GM23338 (cell line): ENCODE data around the gene PPP1R14B. TPM values are rescaled to one million over a fixed set of nuclear protein-coding genes. Genes with fewer than 3 reads are reported as not detected.
A peak's percentile ranks its signal among the peaks of the same experiment; 100 is the strongest.

ENCODE experiments used
- ATAC-seq: fragments of 200-7000 bp; cut with Tn5 transposase; 3 replicates; pipeline ENCODE4 v1.9.1; 2020
- DNase-seq: peaks from one replicate; pipeline ENCODE4 v3.0.0-alpha.2; 2015; ENCODE audit warnings: low spot score
- H2AFZ ChIP-seq: fragments of 200-600 bp; sonication (generic); 2 replicates; pipeline ENCODE4 v1.8.0; 2016; ENCODE audit warnings: antibody characterized with exemption, mild to moderate bottlenecking, moderate library complexity
- H3F3A ChIP-seq: fragments of 200-600 bp; sonication (generic); replicated peaks from 2 replicates; pipeline ENCODE4 v1.8.0; 2017; ENCODE audit warnings: antibody characterized with exemption, mixed run types, low read depth
- H3K27ac ChIP-seq: fragments of 200-600 bp; sonication (generic); 2 replicates; pipeline ENCODE4 v1.6.1; 2016; ENCODE audit warnings: low read depth
- H3K27me3 ChIP-seq: fragments of 200-600 bp; sonication (generic); 2 replicates; pipeline ENCODE4 v1.8.0; 2016; ENCODE audit warnings: mild to moderate bottlenecking, mixed run types, moderate library complexity; ENCODE audit not compliant: insufficient read depth
- H3K36me3 ChIP-seq: fragments of 200-600 bp; sonication (generic); 2 replicates; pipeline ENCODE4 v1.8.0; 2016; ENCODE audit warnings: mild to moderate bottlenecking; ENCODE audit not compliant: insufficient read depth
- H3K4me1 ChIP-seq: fragments of 200-600 bp; sonication (generic); 2 replicates; pipeline ENCODE4 v1.8.0; 2016; ENCODE audit warnings: mild to moderate bottlenecking, moderate library complexity; ENCODE audit not compliant: insufficient read depth
- H3K4me2 ChIP-seq: fragments of 200-600 bp; sonication (generic); 2 replicates; pipeline ENCODE4 v1.7.1; 2017; ENCODE audit warnings: mixed run types
- H3K4me3 ChIP-seq: fragments of 200-600 bp; sonication (generic); 2 replicates; pipeline ENCODE4 v1.6.1; 2016; ENCODE audit warnings: mixed run types
- H3K79me2 ChIP-seq: fragments of 200-600 bp; sonication (generic); replicated peaks from 2 replicates; pipeline ENCODE4 v1.8.0; 2017; ENCODE audit warnings: mild to moderate bottlenecking; ENCODE audit not compliant: insufficient read depth
- H3K9me2 ChIP-seq: fragments of 200-600 bp; sonication (generic); 2 replicates; pipeline ENCODE4 v1.8.0; 2017; ENCODE audit not compliant: insufficient read depth
- H4K20me1 ChIP-seq: fragments of 200-600 bp; sonication (generic); replicated peaks from 2 replicates; pipeline ENCODE4 v1.8.0; 2017; ENCODE audit warnings: mild to moderate bottlenecking; ENCODE audit not compliant: insufficient read depth
- H3K27ac Mint-ChIP-seq: 2 replicates; pipeline ENCODE4 v1.8.0; 2020; ENCODE audit warnings: inconsistent platforms, mild to moderate bottlenecking, moderate library complexity, mixed read lengths
- H3K27me3 Mint-ChIP-seq: 3 replicates; pipeline ENCODE4 v1.8.0; 2022; ENCODE audit warnings: low read depth, mild to moderate bottlenecking, moderate library complexity, mixed read lengths, inconsistent platforms; ENCODE audit not compliant: insufficient read depth, poor library complexity
- H3K36me3 Mint-ChIP-seq: 3 replicates; pipeline ENCODE4 v1.8.0; 2021; ENCODE audit warnings: low read depth, mild to moderate bottlenecking, inconsistent platforms, moderate library complexity, mixed read lengths
- H3K4me1 Mint-ChIP-seq: 3 replicates; pipeline ENCODE4 v1.8.0; 2020; ENCODE audit warnings: mild to moderate bottlenecking, inconsistent platforms, mixed read lengths
- H3K4me3 Mint-ChIP-seq: 3 replicates; pipeline ENCODE4 v1.8.0; 2021; ENCODE audit warnings: moderate library complexity, mild to moderate bottlenecking, inconsistent platforms, mixed read lengths
- H3K9me3 Mint-ChIP-seq: 3 replicates; pipeline ENCODE4 v1.8.0; 2020; ENCODE audit warnings: moderate library complexity, mild to moderate bottlenecking, inconsistent platforms, mixed read lengths
- CREB1 ChIP-seq: fragments of 250-450 bp; sonication (Bioruptor Pico); IDR thresholded peaks from 2 replicates; pipeline ENCODE4 v1.5.0; 2020; ENCODE audit warnings: low read depth, mild to moderate bottlenecking, moderate library complexity
- EZH2phosphoT487 ChIP-seq: fragments of 200-600 bp; sonication (generic); IDR thresholded peaks from one replicate; pipeline ENCODE4 v1.8.1; 2018; ENCODE audit warnings: antibody characterized with exemption; ENCODE audit not compliant: unreplicated experiment
- JUNB ChIP-seq: IDR thresholded peaks from one replicate; pipeline ENCODE4 v1.6.1; 2016; ENCODE audit warnings: antibody characterized with exemption; ENCODE audit not compliant: unreplicated experiment
- NANOG ChIP-seq: IDR thresholded peaks from 2 replicates; pipeline ENCODE4 v1.6.1; 2016; ENCODE audit warnings: antibody characterized with exemption, borderline replicate concordance
- POLR2AphosphoS5 ChIP-seq: IDR thresholded peaks from 2 replicates; pipeline ENCODE4 v1.6.1; 2016; ENCODE audit warnings: antibody characterized with exemption, low read depth
- STAT1 ChIP-seq: IDR thresholded peaks from one replicate; pipeline ENCODE4 v1.6.1; 2016; ENCODE audit warnings: antibody characterized with exemption; ENCODE audit not compliant: unreplicated experiment
- ZNF114 ChIP-seq: fragments of 250-450 bp; sonication (Bioruptor Pico); IDR thresholded peaks from 2 replicates; pipeline ENCODE4 v1.5.0; 2020; ENCODE audit warnings: mild to moderate bottlenecking, moderate library complexity
- ZNF331 ChIP-seq: fragments of 250-450 bp; sonication (Bioruptor Pico); IDR thresholded peaks from 2 replicates; pipeline ENCODE4 v1.5.0; 2020; ENCODE audit warnings: low read depth, mild to moderate bottlenecking, moderate library complexity
- polyA plus RNA-seq: library from polyadenylated mRNA; unstranded; fragments of >200 nt; fragmentation: Nextera tagmentation; extraction: Ambion mirVana; gene quantifications from 2 replicates; pipeline ENCODE4 v1.2.1, GENCODE V29; 2016
- total RNA-seq: library from RNA; depleted of rRNA; stranded (reverse); fragments of >200 nt; shearing (Covaris generic); gene quantifications from 2 replicates; pipeline ENCODE4 v1.2.3, GENCODE V29; 2014
- TF ChIP-seq, protein P1 (sequence below): IDR thresholded peaks from 2 replicates; pipeline ENCODE4 v1.6.1; 2016; ENCODE audit warnings: antibody characterized with exemption
- TF ChIP-seq, protein P2 (sequence below): IDR thresholded peaks from one replicate; pipeline ENCODE4 v1.6.1; 2018; ENCODE audit warnings: antibody characterized with exemption; ENCODE audit not compliant: unreplicated experiment

Gene PPP1R14B
- total and polyA plus RNA-seq, 2 experiments from 2014 or later, result 250 to 315 TPM

DNA sequence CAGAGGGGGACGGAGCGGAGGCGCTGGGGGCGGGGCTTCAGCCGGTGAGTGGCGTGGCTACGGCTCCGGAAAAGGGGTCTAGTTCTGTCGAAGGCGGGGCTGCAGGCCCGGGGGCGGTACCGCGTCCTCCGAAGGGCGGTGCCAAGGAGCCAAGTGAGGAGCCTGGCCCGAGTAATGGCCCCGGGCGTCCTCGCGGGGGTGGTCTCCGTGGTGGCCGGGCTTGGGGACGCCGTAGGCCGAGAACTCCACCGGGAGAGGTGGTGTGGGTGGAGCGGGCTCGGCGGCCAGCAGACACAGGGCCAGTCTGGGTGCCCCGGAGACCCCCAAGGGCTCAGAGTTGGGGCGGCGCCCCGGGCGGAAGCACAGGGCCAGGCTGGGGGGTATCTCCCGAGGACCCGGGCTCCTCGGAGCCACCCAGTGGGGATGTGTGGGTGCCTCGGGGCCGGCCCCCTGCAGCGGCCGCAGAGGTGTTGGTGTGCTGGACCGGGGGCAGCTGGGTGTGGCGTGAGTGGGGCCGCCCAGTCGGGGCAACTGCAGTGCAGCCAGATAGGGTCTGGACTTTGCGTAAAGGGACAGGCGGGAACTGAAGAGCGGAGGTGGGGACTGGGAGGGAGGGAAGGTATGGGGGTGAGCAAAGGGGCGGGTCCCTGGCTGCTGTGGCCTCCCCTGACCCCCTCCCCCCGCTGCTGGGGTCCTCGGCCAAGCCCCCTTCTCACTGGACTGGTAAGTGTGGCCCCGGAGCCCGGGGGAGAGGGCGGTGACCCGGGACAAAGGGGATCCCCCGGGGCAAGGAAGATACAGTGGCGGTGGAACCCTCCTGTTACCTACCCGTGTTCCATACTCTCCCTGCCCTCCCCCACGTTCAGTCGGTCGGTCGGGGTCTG lies 5.0 kb downstream of the PPP1R14B start:
- TF ChIP-seq STAT1 (no peak), POLR2AphosphoS5 (peak; percentile 67; the same call in 1 of the 2 replicates)
- TF ChIP-seq, protein P1, sequence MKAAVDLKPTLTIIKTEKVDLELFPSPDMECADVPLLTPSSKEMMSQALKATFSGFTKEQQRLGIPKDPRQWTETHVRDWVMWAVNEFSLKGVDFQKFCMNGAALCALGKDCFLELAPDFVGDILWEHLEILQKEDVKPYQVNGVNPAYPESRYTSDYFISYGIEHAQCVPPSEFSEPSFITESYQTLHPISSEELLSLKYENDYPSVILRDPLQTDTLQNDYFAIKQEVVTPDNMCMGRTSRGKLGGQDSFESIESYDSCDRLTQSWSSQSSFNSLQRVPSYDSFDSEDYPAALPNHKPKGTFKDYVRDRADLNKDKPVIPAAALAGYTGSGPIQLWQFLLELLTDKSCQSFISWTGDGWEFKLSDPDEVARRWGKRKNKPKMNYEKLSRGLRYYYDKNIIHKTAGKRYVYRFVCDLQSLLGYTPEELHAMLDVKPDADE, result 0 out of 2 replicates have a peak, but pooled peaks have one; percentile 10
- no peak overlapping the region for H2AFZ ChIP-seq
- peaks cover 26% of the 10 kb centered on the region for H3K79me2 ChIP-seq
- H3K36me3 Mint-ChIP-seq, result peaks cover 24% of the 10 kb centered on the region
- peak overlapping the region; percentile 97 for H3K4me3 ChIP-seq
- DNase-seq (peak; percentile 99), ATAC-seq (peak; percentile 72)
- H3K27me3 ChIP-seq, result no peaks in the 10 kb centered on the region
- H3K36me3 ChIP-seq, result no peaks in the 10 kb centered on the region
- peak overlapping the region; percentile 98 for H3K27ac Mint-ChIP-seq
- H3K27me3 Mint-ChIP-seq, result peaks cover 28% of the 10 kb centered on the region
- H3K4me1 ChIP-seq, result peaks cover 17% of the 10 kb centered on the region; the same call in 1 of the 2 replicates
- no peaks in the 10 kb centered on the region; the same call in 1 of the 2 replicates for H4K20me1 ChIP-seq
- H3F3A ChIP-seq, result peaks cover 28% of the 10 kb centered on the region
- H3K9me2 ChIP-seq, result no peaks in the 10 kb centered on the region
- H3K4me2 ChIP-seq, result peak overlapping the region; percentile 96
- peak overlapping the region; percentile 86; the same call in 1 of the 2 replicates for H3K27ac ChIP-seq
- H3K9me3 Mint-ChIP-seq, result no peaks in the 10 kb centered on the region
- H3K4me1 Mint-ChIP-seq, result peaks cover 27% of the 10 kb centered on the region
- peak overlapping the region; percentile 93 for H3K4me3 Mint-ChIP-seq

DNA sequence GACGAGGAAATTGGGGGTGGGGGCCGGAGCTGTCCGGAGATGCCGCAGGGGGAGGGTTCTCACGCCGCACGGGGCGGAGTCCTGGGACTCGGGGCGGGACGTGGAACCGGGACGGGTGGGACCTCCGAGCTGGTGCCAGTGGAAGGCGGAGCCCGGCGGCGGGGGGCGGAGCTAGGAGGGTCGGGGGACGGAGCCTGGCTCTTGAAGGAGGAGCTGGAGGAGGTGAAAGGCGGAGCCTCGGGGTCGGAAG lies 5.6 kb downstream of the PPP1R14B start:
- Histone ChIP-seq H3K4me1 (peaks cover 17% of the 10 kb centered on the region; the same call in 1 of the 2 replicates), H4K20me1 (no peaks in the 10 kb centered on the region; the same call in 1 of the 2 replicates), H3K4me2 (peak overlapping the region; percentile 96), H3K36me3 (no peaks in the 10 kb centered on the region), H3K4me3 (peak overlapping the region; percentile 97), H3K79me2 (peaks cover 25% of the 10 kb centered on the region), H2AFZ (no peak overlapping the region; the same call in 1 of the 2 replicates), H3K27me3 (no peaks in the 10 kb centered on the region), H3K27ac (peak overlapping the region; percentile 94; the same call in 1 of the 2 replicates), H3K9me2 (no peaks in the 10 kb centered on the region), H3F3A (peaks cover 28% of the 10 kb centered on the region)
- H3K27me3 Mint-ChIP-seq, result peaks cover 30% of the 10 kb centered on the region
- peaks cover 24% of the 10 kb centered on the region for H3K36me3 Mint-ChIP-seq
- H3K4me1 Mint-ChIP-seq, result peaks cover 27% of the 10 kb centered on the region
- H3K27ac Mint-ChIP-seq, result peak overlapping the region; percentile 98
- peak; percentile 62 for ATAC-seq
- peak overlapping the region; percentile 93 for H3K4me3 Mint-ChIP-seq
- no peak for DNase-seq
- no peaks in the 10 kb centered on the region for H3K9me3 Mint-ChIP-seq
- TF ChIP-seq, protein P2, sequence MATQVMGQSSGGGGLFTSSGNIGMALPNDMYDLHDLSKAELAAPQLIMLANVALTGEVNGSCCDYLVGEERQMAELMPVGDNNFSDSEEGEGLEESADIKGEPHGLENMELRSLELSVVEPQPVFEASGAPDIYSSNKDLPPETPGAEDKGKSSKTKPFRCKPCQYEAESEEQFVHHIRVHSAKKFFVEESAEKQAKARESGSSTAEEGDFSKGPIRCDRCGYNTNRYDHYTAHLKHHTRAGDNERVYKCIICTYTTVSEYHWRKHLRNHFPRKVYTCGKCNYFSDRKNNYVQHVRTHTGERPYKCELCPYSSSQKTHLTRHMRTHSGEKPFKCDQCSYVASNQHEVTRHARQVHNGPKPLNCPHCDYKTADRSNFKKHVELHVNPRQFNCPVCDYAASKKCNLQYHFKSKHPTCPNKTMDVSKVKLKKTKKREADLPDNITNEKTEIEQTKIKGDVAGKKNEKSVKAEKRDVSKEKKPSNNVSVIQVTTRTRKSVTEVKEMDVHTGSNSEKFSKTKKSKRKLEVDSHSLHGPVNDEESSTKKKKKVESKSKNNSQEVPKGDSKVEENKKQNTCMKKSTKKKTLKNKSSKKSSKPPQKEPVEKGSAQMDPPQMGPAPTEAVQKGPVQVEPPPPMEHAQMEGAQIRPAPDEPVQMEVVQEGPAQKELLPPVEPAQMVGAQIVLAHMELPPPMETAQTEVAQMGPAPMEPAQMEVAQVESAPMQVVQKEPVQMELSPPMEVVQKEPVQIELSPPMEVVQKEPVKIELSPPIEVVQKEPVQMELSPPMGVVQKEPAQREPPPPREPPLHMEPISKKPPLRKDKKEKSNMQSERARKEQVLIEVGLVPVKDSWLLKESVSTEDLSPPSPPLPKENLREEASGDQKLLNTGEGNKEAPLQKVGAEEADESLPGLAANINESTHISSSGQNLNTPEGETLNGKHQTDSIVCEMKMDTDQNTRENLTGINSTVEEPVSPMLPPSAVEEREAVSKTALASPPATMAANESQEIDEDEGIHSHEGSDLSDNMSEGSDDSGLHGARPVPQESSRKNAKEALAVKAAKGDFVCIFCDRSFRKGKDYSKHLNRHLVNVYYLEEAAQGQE, result no peak
- TF ChIP-seq CREB1 (CRISPR knock-in tag) (no peak), STAT1 (no peak), NANOG (no peak), ZNF331 (CRISPR knock-in tag) (no peak), ZNF114 (CRISPR knock-in tag) (no peak), POLR2AphosphoS5 (no peak), JUNB (no peak), EZH2phosphoT487 (no peak)
- TF ChIP-seq, protein P1, result no peak
